Naive thymus-derived CD4-positive, alpha-beta T cell (primary cell): Measurements from ENCODE around the gene CEMP1. TPM values are rescaled to one million over a fixed set of nuclear protein-coding genes. Genes with fewer than 3 reads are reported as not detected.

ENCODE experiments used
- ATAC-seq: fragments of 150-1000 bp; cut with Tn5 transposase; 2 replicates; pipeline ENCODE4 v1.10.0; 2021; ENCODE audit warnings: mild to moderate bottlenecking, moderate library complexity
- CTCF ChIA-PET: fragments of 350-600 bp; sonication (Branson Sonifier 250); formaldehyde crosslinking; loops from one replicate; lab custom pipeline; 2021; ENCODE audit warnings: antibody characterized with exemption; lab: Charles Lee
- POLR2A ChIA-PET: fragments of 350-600 bp; sonication (Branson Sonifier 250); formaldehyde crosslinking; loops from one replicate; lab custom pipeline; 2021; ENCODE audit warnings: antibody characterized with exemption, inconsistent platforms; lab: Charles Lee
- DNase-seq, 9 donors: peaks; one replicate each; pipeline versions ENCODE4 v3.0.0 to v3.0.0-alpha.2; 2020 to 2022; ENCODE audit warnings: mixed read lengths in 1 of 9
- H3K27ac ChIP-seq: one replicate; pipeline ENCODE4 v1.7.0; 2013; ENCODE audit warnings: mild to moderate bottlenecking, low read depth, low read length, moderate library complexity
- H3K27me3 ChIP-seq, 2 donors: one replicate each; pipeline ENCODE4 v1.7.0; 2013; ENCODE audit warnings: low read length in 2 of 2, mild to moderate bottlenecking in 2 of 2, moderate library complexity in 2 of 2; ENCODE audit not compliant: control insufficient read depth in 2 of 2, insufficient read depth in 2 of 2
- H3K36me3 ChIP-seq, 3 experiments: 1 replicate in 2 of 3; 2 replicates in 1 of 3; pipeline ENCODE4 v1.7.0; 2013; ENCODE audit warnings: low read length in 3 of 3, mild to moderate bottlenecking in 3 of 3, moderate library complexity in 1 of 3; ENCODE audit not compliant: insufficient read depth in 3 of 3, control insufficient read depth in 2 of 3
- H3K4me1 ChIP-seq, 2 donors: one replicate each; pipeline ENCODE4 v1.7.0; 2013; ENCODE audit warnings: low read length in 2 of 2, mild to moderate bottlenecking in 2 of 2, moderate library complexity in 1 of 2; ENCODE audit not compliant: control insufficient read depth in 2 of 2, insufficient read depth in 2 of 2
- H3K4me3 ChIP-seq: 2 replicates; pipeline ENCODE4 v1.7.0; 2013; ENCODE audit warnings: mild to moderate bottlenecking, low read length
- H3K9me3 ChIP-seq, 3 experiments: 1 replicate in 2 of 3; 2 replicates in 1 of 3; pipeline ENCODE4 v1.7.0; 2013; ENCODE audit warnings: low read length in 3 of 3; ENCODE audit not compliant: control insufficient read depth in 2 of 3
- H3K27ac Mint-ChIP-seq, 9 donors: one replicate each; pipeline ENCODE4 v1.8.0; 2020 to 2022; ENCODE audit warnings: mixed read lengths in 9 of 9, mild to moderate bottlenecking in 8 of 9, moderate library complexity in 5 of 9, inconsistent platforms in 2 of 9
- H3K27me3 Mint-ChIP-seq, 5 donors: one replicate each; pipeline ENCODE4 v1.8.0; 2021 to 2022; ENCODE audit warnings: mixed read lengths in 5 of 5, mild to moderate bottlenecking in 1 of 5
- H3K36me3 Mint-ChIP-seq, 5 donors: one replicate each; pipeline ENCODE4 v1.8.0; 2020 to 2022; ENCODE audit warnings: mixed read lengths in 5 of 5, mild to moderate bottlenecking in 3 of 5, inconsistent platforms in 1 of 5
- H3K4me1 Mint-ChIP-seq, 7 donors: one replicate each; pipeline ENCODE4 v1.8.0; 2020 to 2022; ENCODE audit warnings: mixed read lengths in 7 of 7, mild to moderate bottlenecking in 3 of 7, inconsistent platforms in 1 of 7
- H3K4me3 Mint-ChIP-seq, 10 donors: one replicate each; pipeline ENCODE4 v1.8.0; 2020 to 2022; ENCODE audit warnings: mild to moderate bottlenecking in 10 of 10, mixed read lengths in 10 of 10, moderate library complexity in 6 of 10, inconsistent platforms in 2 of 10
- H3K9me3 Mint-ChIP-seq, 11 donors: one replicate each; pipeline ENCODE4 v1.8.0; 2020 to 2022; ENCODE audit warnings: mixed read lengths in 11 of 11, mild to moderate bottlenecking in 4 of 11, inconsistent platforms in 1 of 11, moderate library complexity in 1 of 11
- intact Hi-C, 2 donors: fragments of 100-400 bp; cut with micrococcal nuclease; formaldehyde crosslinking; loops; one replicate each; pipeline ENCODE4 v1.15.1; 2023
- polyA plus RNA-seq, 2 donors: library from polyadenylated mRNA; unstranded; fragments of 300-500 nt; fragmentation: Illumina TruSeq; gene quantifications; one replicate each; pipeline ENCODE4 v1.2.3, GENCODE V29; 2021
- total RNA-seq, 6 experiments: library from RNA in 5 of 6; stranded (reverse) in 5 of 6; gene quantifications; 1 replicate in 5 of 6; 2 replicates in 1 of 6; pipeline ENCODE4 v1.2.3 and lab custom pipeline; 2021 to 2026

CEMP1 gene
- total and polyA plus RNA-seq, 7 experiments from 2014 or later, result 1.4 to 7.3 (median 3.3) TPM; not detected in 2

DNA sequence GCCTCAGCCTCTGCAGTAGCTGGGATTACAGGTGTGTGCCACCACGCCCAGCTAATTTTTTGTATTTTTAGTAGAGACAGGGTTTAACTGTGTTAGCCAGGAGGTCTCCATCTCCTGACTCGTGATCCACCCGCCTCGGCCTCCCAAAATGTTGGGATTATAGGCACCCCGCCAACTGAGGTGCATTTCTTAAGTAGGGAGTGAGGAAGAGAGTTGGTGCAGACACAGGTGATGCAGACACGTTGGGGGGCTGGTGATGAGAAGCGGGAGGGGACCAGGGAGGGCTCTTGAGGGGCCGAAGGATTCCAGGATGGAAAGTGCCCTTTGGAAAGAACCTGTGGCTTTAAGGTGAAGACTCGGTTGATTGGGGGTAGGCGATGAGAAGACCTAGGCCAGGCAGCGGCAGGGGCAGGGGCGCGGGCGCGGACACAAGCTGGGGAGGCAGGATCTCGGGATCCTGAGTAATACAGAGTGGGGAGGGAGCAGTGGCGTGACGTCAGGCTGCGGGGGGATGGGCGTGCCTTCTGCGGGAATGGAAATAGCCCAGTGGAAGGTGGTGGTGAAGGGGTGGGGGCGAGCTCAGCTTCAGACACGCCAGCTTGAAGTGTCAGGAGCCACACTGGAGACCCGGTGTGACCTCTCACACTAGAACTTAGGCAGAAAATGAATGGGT lies 19.9 kb downstream of the CEMP1 start:
- H3K9me3 ChIP-seq, result no peaks in the 10 kb centered on the region
- ChIA-PET POLR2A (interaction anchor here (1.4 kb wide), 1 partner anchor 306 kb away, joined by 3 read pairs; the partner anchor contains the start of gene MLST8), CTCF (interaction anchor here (1.5 kb wide), 1 partner anchor 21 kb away, joined by 4 read pairs; no protein-coding TSS in a partner anchor)
- peaks cover 22 to 47% (median 26%) of the 10 kb centered on the region in 7 donors for H3K4me1 Mint-ChIP-seq
- H3K27me3 ChIP-seq, result no peaks in the 10 kb centered on the region
- peak overlapping the region in 1 of 10 donors; percentile 18 for H3K4me3 Mint-ChIP-seq
- peaks cover 19 to 21% of the 10 kb centered on the region in 2 donors for H3K4me1 ChIP-seq
- no peak overlapping the region for H3K4me3 ChIP-seq
- no peaks in the 10 kb centered on the region for H3K9me3 Mint-ChIP-seq
- H3K27ac ChIP-seq, result no peak overlapping the region
- peaks cover 0 to 3% (median 0%) of the 10 kb centered on the region in 5 donors for H3K27me3 Mint-ChIP-seq
- intact Hi-C loops, result loop anchor here (5.0 to 10.0 kb wide), 4 partner anchors 286 to 1019 kb away; partner anchors contain the start of genes E4F1 (in 1 of the 2), RPS2 (in 1 of the 2) and TELO2 (in 1 of the 2)
- H3K36me3 Mint-ChIP-seq, result no peaks in the 10 kb centered on the region
- peak overlapping the region in 2 of 9 donors; percentile 19 to 31 for H3K27ac Mint-ChIP-seq
- DNase-seq (peak in 2 of 9 donors; percentile 7 to 21), ATAC-seq (no peak)
- H3K36me3 ChIP-seq, result peaks cover 0 to 10% (median 0%) of the 10 kb centered on the region in 3 experiments

GRCh38 chr16:2508722-2509400 lies 22.3 kb downstream of the CEMP1 start:
- Mint-ChIP-seq H3K27ac (no peak overlapping the region), H3K9me3 (no peaks in the 10 kb centered on the region), H3K4me3 (no peak overlapping the region), H3K27me3 (peaks cover 0 to 3% (median 0%) of the 10 kb centered on the region in 5 donors), H3K4me1 (peaks cover 9 to 35% (median 13%) of the 10 kb centered on the region in 7 donors), H3K36me3 (no peaks in the 10 kb centered on the region)
- CTCF ChIA-PET, result no interaction called here
- DNase-seq, result peak in 1 of 9 donors; percentile 2
- Histone ChIP-seq H3K9me3 (no peaks in the 10 kb centered on the region), H3K36me3 (peaks cover 0 to 1% (median 0%) of the 10 kb centered on the region in 3 experiments), H3K4me3 (no peak overlapping the region), H3K27me3 (no peaks in the 10 kb centered on the region), H3K4me1 (peaks cover 5 to 6% of the 10 kb centered on the region in 2 donors), H3K27ac (no peak overlapping the region)
- intact Hi-C loops, result no loop called here
- ATAC-seq, result no peak
- POLR2A ChIA-PET, result interaction anchor here (1.5 to 1.8 kb wide), 2 partner anchors 11 to 23 kb away, joined by 4 to 6 read pairs; partner anchors contain the start of gene AMDHD2

DNA sequence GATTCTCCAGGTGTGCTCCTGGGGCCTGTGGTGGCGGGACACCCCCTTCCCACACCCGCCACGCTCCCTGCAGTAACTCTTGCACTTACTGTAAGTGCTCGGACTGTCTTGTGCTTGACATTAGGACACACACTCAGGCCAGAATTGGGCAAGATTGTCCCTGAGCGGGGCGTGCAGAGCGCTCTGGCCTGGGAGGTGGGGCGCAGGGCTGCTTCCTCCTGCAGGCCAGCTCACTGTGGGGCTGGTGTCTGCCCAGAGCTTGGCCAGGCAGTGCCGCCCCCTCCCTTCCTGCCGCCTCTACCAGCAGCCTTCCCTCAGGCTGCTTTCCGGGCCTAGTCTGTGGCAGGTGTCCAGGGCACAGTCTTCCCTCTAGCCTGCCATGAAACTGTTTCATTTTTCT lies 23.5 kb downstream of the CEMP1 start:
- H3K4me3 Mint-ChIP-seq, result no peak overlapping the region
- Histone ChIP-seq H3K36me3 (no peaks in the 10 kb centered on the region), H3K9me3 (no peaks in the 10 kb centered on the region), H3K4me3 (no peak overlapping the region), H3K27me3 (no peaks in the 10 kb centered on the region), H3K4me1 (no peaks in the 10 kb centered on the region), H3K27ac (no peak overlapping the region)
- H3K36me3 Mint-ChIP-seq, result no peaks in the 10 kb centered on the region
- DNase-seq, result peak in 1 of 9 donors; percentile 3
- ChIA-PET CTCF (no interaction called here), POLR2A (interaction anchor here (1.8 kb wide), 1 partner anchor 13 kb away, joined by 6 read pairs; the partner anchor contains the start of gene AMDHD2)
- peaks cover 0 to 3% (median 0%) of the 10 kb centered on the region in 5 donors for H3K27me3 Mint-ChIP-seq
- ATAC-seq, result peak; percentile 64
- H3K27ac Mint-ChIP-seq, result no peak overlapping the region
- no peaks in the 10 kb centered on the region for H3K9me3 Mint-ChIP-seq
- intact Hi-C loops, result no loop called here
- peaks cover 5 to 29% (median 6%) of the 10 kb centered on the region in 7 donors for H3K4me1 Mint-ChIP-seq

- H3K27me3 ChIP-seq, result no peaks in the 10 kb centered on the region
- ChIA-PET CTCF (no interaction called here), POLR2A (no interaction called here)
- Mint-ChIP-seq H3K9me3 (no peaks in the 10 kb centered on the region), H3K36me3 (no peaks in the 10 kb centered on the region), H3K27ac (no peak overlapping the region), H3K4me3 (no peak overlapping the region), H3K27me3 (peaks cover 0 to under 1% (median 0%) of the 10 kb centered on the region in 5 donors), H3K4me1 (peaks cover 0 to 24% (median 2%) of the 10 kb centered on the region in 7 donors)
- DNase-seq, result peak in 2 of 9 donors; percentile 6 to 10
- H3K4me3 ChIP-seq, result no peak overlapping the region
- intact Hi-C loops, result no loop called here
- H3K4me1 ChIP-seq, result no peaks in the 10 kb centered on the region
- no peaks in the 10 kb centered on the region for H3K9me3 ChIP-seq
- no peak overlapping the region for H3K27ac ChIP-seq
- peak; percentile 33 for ATAC-seq
- H3K36me3 ChIP-seq, result no peaks in the 10 kb centered on the region
Observed at GRCh38 chr16:2507052-2507659, 24.1 kb downstream of the CEMP1 start.

DNA sequence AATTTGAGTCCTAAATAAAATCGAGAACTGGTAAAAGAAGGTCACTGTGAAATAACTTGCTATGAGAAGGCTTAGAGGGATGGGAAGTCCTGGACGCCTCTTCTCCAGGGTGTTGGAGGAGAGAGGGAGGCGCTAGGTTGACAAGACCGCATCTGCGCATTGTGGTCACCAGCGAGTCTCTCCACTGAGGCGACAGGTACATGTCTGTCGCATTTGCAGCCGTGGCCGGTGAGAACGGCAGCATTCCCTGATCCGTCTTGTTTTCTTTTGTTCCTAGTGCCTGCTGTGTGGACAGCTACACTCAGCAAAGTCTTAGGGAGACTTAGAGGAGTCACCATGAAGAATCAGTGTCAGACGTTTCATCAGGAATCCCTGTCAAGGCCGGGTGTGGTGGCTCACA lies 25.5 kb downstream of the CEMP1 start:
- Mint-ChIP-seq H3K36me3 (no peaks in the 10 kb centered on the region), H3K4me1 (peaks cover 0 to 20% (median 0%) of the 10 kb centered on the region in 7 donors), H3K27me3 (no peaks in the 10 kb centered on the region), H3K9me3 (no peaks in the 10 kb centered on the region), H3K4me3 (no peak overlapping the region), H3K27ac (no peak overlapping the region)
- H3K9me3 ChIP-seq, result no peaks in the 10 kb centered on the region
- H3K27ac ChIP-seq, result no peak overlapping the region
- DNase-seq, result peak in 1 of 9 donors; percentile 2
- intact Hi-C loops, result no loop called here
- no peaks in the 10 kb centered on the region for H3K36me3 ChIP-seq
- H3K4me3 ChIP-seq, result no peak overlapping the region
- H3K4me1 ChIP-seq, result no peaks in the 10 kb centered on the region
- CTCF ChIA-PET, result no interaction called here
- no peak for ATAC-seq
- POLR2A ChIA-PET, result no interaction called here
- H3K27me3 ChIP-seq, result no peaks in the 10 kb centered on the region
